K562 (cell line): Measurements from ENCODE around the gene ANXA10. TPM values are rescaled to one million over a fixed set of nuclear protein-coding genes. Genes with fewer than 3 reads are reported as not detected.

Experiments used
- ATAC-seq: fragments of 200-7000 bp; cut with Tn5 transposase; 3 replicates; pipeline ENCODE4 v1.9.1; 2020; ENCODE audit warnings: moderate library complexity
- BruUV-seq: library from RNA; stranded (reverse); fragments of 400-500 nt; replicated peaks from 2 replicates; lab custom pipeline; 2021; lab: Mats Ljungman, UMichigan
- CTCF ChIA-PET: fragments of 300-600 bp; formaldehyde crosslinking; extraction: SDS; loops from one replicate; lab custom pipeline; 2021; ENCODE audit warnings: low intra/inter-chr PET ratio; lab: Yijun Ruan, JAX
- POLR2A ChIA-PET: fragments of 300-600, 350-650 bp; sonication (Branson Sonifier 250); formaldehyde crosslinking; extraction: SDS; loops from one replicate; lab custom pipeline; 2021; ENCODE audit warnings: antibody characterized with exemption, inconsistent platforms; lab: Yijun Ruan, JAX
- DNase-seq, 4 experiments: peaks; one replicate each; pipeline versions ENCODE4 v3.0.0 to v3.0.0-alpha.2; 2011 to 2018; ENCODE audit warnings: low spot score in 3 of 4, mixed read lengths in 3 of 4; ENCODE audit errors: extremely low read depth in 1 of 4
- FAIRE-seq: peaks from 2 replicates; lab custom pipeline; 2011; peaks lifted over from hg19 to GRCh38; lab: Jason Lieb, UNC
- H2AFZ ChIP-seq: 2 replicates; pipeline ENCODE4 v1.6.0; 2011; ENCODE audit warnings: low read depth, low read length, control low read depth, inconsistent platforms
- H3K27ac ChIP-seq: fragments of 200-600 bp; 3 replicates; pipeline ENCODE4 v1.8.0; 2011; ENCODE audit warnings: low read depth, mild to moderate bottlenecking, control low read depth, inconsistent platforms, low read length, moderate library complexity, mixed read lengths; ENCODE audit errors: extremely low read depth
- H3K27me3 ChIP-seq, 2 experiments: fragments of 300-600 bp in 1 of 2; 2 replicates in 1 of 2; 3 replicates in 1 of 2; pipeline versions ENCODE4 v1.6.0 to v1.8.0; 2011; ENCODE audit warnings: inconsistent platforms in 2 of 2, low read length in 2 of 2, mild to moderate bottlenecking in 1 of 2, mixed read lengths in 1 of 2, moderate library complexity in 1 of 2; ENCODE audit not compliant: control insufficient read depth in 2 of 2, insufficient read depth in 2 of 2
- H3K36me3 ChIP-seq: fragments of 300-600 bp; 3 replicates; pipeline ENCODE4 v1.8.0; 2011; ENCODE audit warnings: mild to moderate bottlenecking, low read length, inconsistent platforms; ENCODE audit not compliant: control insufficient read depth, insufficient read depth
- H3K4me1 ChIP-seq, 2 experiments: fragments of 200-600 bp in 1 of 2; replicated peaks in 1 of 2; 2 replicates in 1 of 2; 3 replicates in 1 of 2; pipeline versions ENCODE4 v1.5.1 to v1.8.0; 2011; ENCODE audit warnings: inconsistent platforms in 2 of 2, low read length in 2 of 2, mild to moderate bottlenecking in 1 of 2, mixed read lengths in 1 of 2, moderate library complexity in 1 of 2; ENCODE audit not compliant: control insufficient read depth in 2 of 2, insufficient read depth in 2 of 2
- H3K4me2 ChIP-seq: 2 replicates; pipeline ENCODE4 v1.6.1; 2011; ENCODE audit warnings: low read length, control low read depth, inconsistent platforms, mixed read lengths; ENCODE audit not compliant: insufficient read depth
- H3K4me3 ChIP-seq: fragments of 200-600 bp; sonication (generic), shearing (Covaris generic); 2 replicates; pipeline ENCODE4 v1.5.1; 2016; ENCODE audit warnings: control low read depth, inconsistent platforms
- H3K79me2 ChIP-seq: fragments of 200-600 bp; 3 replicates; pipeline ENCODE4 v1.8.0; 2011; ENCODE audit warnings: low read length, inconsistent platforms; ENCODE audit not compliant: control insufficient read depth, insufficient read depth
- H3K9ac ChIP-seq, 2 experiments: 2 replicates each; pipeline versions ENCODE4 v1.6.0 to v1.6.1; 2011; ENCODE audit warnings: low read depth in 2 of 2, low read length in 2 of 2, control low read depth in 1 of 2, inconsistent platforms in 1 of 2, mild to moderate bottlenecking in 1 of 2, mixed read lengths in 1 of 2; ENCODE audit not compliant: insufficient read depth in 1 of 2
- H3K9me1 ChIP-seq: one replicate; pipeline ENCODE4 v1.6.0; 2011; ENCODE audit warnings: inconsistent platforms, mild to moderate bottlenecking, low read length, moderate library complexity; ENCODE audit not compliant: control insufficient read depth, insufficient read depth
- H3K9me3 ChIP-seq: replicated peaks from 2 replicates; pipeline ENCODE4 v1.5.1; 2011; ENCODE audit warnings: low read depth, low read length, inconsistent platforms; ENCODE audit not compliant: control insufficient read depth, insufficient read depth
- H4K20me1 ChIP-seq: replicated peaks from 2 replicates; pipeline ENCODE4 v1.6.1; 2011; ENCODE audit warnings: low read length, inconsistent platforms, mixed read lengths; ENCODE audit not compliant: control insufficient read depth, insufficient read depth
- CREB3L1 ChIP-seq: fragments of 450-650 bp; IDR thresholded peaks from 2 replicates; pipeline ENCODE4 v1.6.1; 2014; ENCODE audit warnings: low read depth, mild to moderate bottlenecking, moderate library complexity, borderline replicate concordance
- CSDE1 ChIP-seq, 2 experiments: fragments of 450-650 bp; IDR thresholded peaks; 2 replicates each; pipeline ENCODE4 v1.6.1; 2016; ENCODE audit warnings: mild to moderate bottlenecking in 1 of 2
- IFI16 ChIP-seq: fragments of 250-450 bp; sonication (Bioruptor Pico); IDR thresholded peaks from 2 replicates; pipeline ENCODE4 v2.1.2; 2022; ENCODE audit warnings: mild to moderate bottlenecking, inconsistent platforms
- NFRKB ChIP-seq: fragments of 450-650 bp; IDR thresholded peaks from 2 replicates; pipeline ENCODE4 v1.6.1; 2016; ENCODE audit warnings: low read depth
- PKNOX1 ChIP-seq: fragments of 450-650 bp; IDR thresholded peaks from 2 replicates; pipeline ENCODE4 v1.6.1; 2016
- PTBP1 ChIP-seq: fragments of 200-400 bp; formaldehyde crosslinking; IDR thresholded peaks from 2 replicates; pipeline ENCODE4 v1.6.1; 2017; ENCODE audit warnings: low read depth, low read length
- SIN3A ChIP-seq, 2 experiments: fragments of 150-350 bp in 1 of 2; IDR thresholded peaks; 2 replicates each; pipeline ENCODE4 v1.6.1; 2011 to 2016; ENCODE audit warnings: borderline replicate concordance in 2 of 2, low read depth in 2 of 2, low read length in 2 of 2, mild to moderate bottlenecking in 2 of 2, moderate library complexity in 2 of 2; ENCODE audit not compliant: control insufficient read depth in 1 of 2
- TCF15 ChIP-seq: fragments of 250-450 bp; sonication (Bioruptor Pico); IDR thresholded peaks from 2 replicates; pipeline ENCODE4 v1.8.0; 2022; ENCODE audit warnings: moderate library complexity, mild to moderate bottlenecking, inconsistent platforms
- TEAD2 ChIP-seq: fragments of 450-650 bp; IDR thresholded peaks from 2 replicates; pipeline ENCODE4 v1.6.1; 2016; ENCODE audit warnings: missing genetic modification characterization, control low read depth, missing compliant biosample characterization
- TEAD4 ChIP-seq, 2 experiments: sonication (generic) in 1 of 2; formaldehyde crosslinking in 1 of 2; IDR thresholded peaks; 2 replicates each; pipeline versions ENCODE4 v1.6.1 to v1.8.0; 2012 to 2022; ENCODE audit warnings: borderline replicate concordance in 1 of 2, inconsistent platforms in 1 of 2, low read length in 1 of 2, mild to moderate bottlenecking in 1 of 2, missing genetic modification reagents in 1 of 2
- ZNF197 ChIP-seq: fragments of 200-800 bp; sonication (Bioruptor generic); IDR thresholded peaks from 2 replicates; pipeline ENCODE4 v1.6.1; 2016; ENCODE audit warnings: low read depth, missing genetic modification characterization, missing compliant biosample characterization
- ZNF3 ChIP-seq: fragments of 250-450 bp; sonication (Bioruptor Pico); IDR thresholded peaks from 2 replicates; pipeline ENCODE4 v1.5.0; 2021; ENCODE audit warnings: mild to moderate bottlenecking, moderate library complexity
- ZNF507 ChIP-seq: conservative IDR thresholded peaks from 2 replicates; pipeline ENCODE4 v1.6.1; 2017; ENCODE audit warnings: missing genetic modification characterization, missing compliant biosample characterization
- ZNF511 ChIP-seq: sonication (generic); formaldehyde crosslinking; IDR thresholded peaks from 2 replicates; pipeline ENCODE4 v1.8.0; 2022; ENCODE audit warnings: mild to moderate bottlenecking, missing genetic modification reagents
- ZNF75A ChIP-seq: fragments of 450-650 bp; formaldehyde crosslinking; IDR thresholded peaks from 2 replicates; pipeline ENCODE4 v1.4.0; 2020; ENCODE audit warnings: mild to moderate bottlenecking
- ZSCAN29 ChIP-seq: fragments of 450-650 bp; IDR thresholded peaks from 2 replicates; pipeline ENCODE4 v1.6.1; 2017
- WGBS: fragments of 100-300 bp; shearing (Covaris generic); methylation state at CpG from one replicate; pipeline ENCODE4 v1.1.6; 2016; ENCODE audit warnings: low coverage, mixed read lengths; ENCODE audit not compliant: insufficient coverage; ENCODE audit errors: missing lambda C conversion rate; 5-methylcytosine and 5-hydroxymethylcytosine counted together
- in situ Hi-C: fragments of 300-500 bp; cut with MboI; formaldehyde crosslinking; loops from 4 replicates; pipeline ENCODE4 v1.15.0; 2018; ENCODE audit warnings: inconsistent platforms, mixed read lengths
- intact Hi-C: fragments of 100-400 bp; cut with micrococcal nuclease; formaldehyde crosslinking; loops from 2 replicates; pipeline ENCODE4 v1.14.2; 2022
- polyA plus RNA-seq, 8 experiments: library from polyadenylated mRNA; depleted of rRNA in 4 of 8; stranded (reverse) in 5 of 8; unstranded in 3 of 8; fragments of >200 nt; fragmentation: Nextera tagmentation in 2 of 8; fragmentation: Illumina TruSeq in 1 of 8; extraction: Ambion mirVana in 2 of 8; extraction: Trizol in 1 of 8; gene quantifications; 2 replicates each; pipeline versions ENCODE4 v1.2.1 to v1.2.3, GENCODE V29; 2011 to 2014; ENCODE audit warnings: inconsistent platforms in 1 of 8, missing spikeins in 1 of 8
- total RNA-seq, 7 experiments: library from RNA; depleted of rRNA in 6 of 7; stranded (reverse); fragments of >200 nt in 6 of 7; fragmentation: Illumina TruSeq in 2 of 7; extraction: Trizol in 2 of 7; gene quantifications; 2 replicates each; pipeline versions ENCODE4 v1.2.1 to v1.2.3, GENCODE V29; 2011 to 2021; ENCODE audit warnings: low replicate concordance in 1 of 7

The ANXA10 gene
- total and polyA plus RNA-seq, 9 of the 15 experiments (the other 6 are each of a cell fraction or from before 2014, with no cell fraction given), result not detected

- CTCF ChIA-PET, result no interaction called here
- no peak for ATAC-seq
- Histone ChIP-seq H3K9me1 (no peaks in the 10 kb centered on the region), H2AFZ (no peak overlapping the region), H3K27ac (no peak overlapping the region), H3K4me1 (no peaks in the 10 kb centered on the region), H3K27me3 (no peaks in the 10 kb centered on the region), H3K79me2 (no peaks in the 10 kb centered on the region), H3K9ac (no peak overlapping the region), H3K9me3 (no peaks in the 10 kb centered on the region), H3K4me2 (no peak overlapping the region), H3K36me3 (no peaks in the 10 kb centered on the region), H4K20me1 (no peaks in the 10 kb centered on the region), H3K4me3 (no peak overlapping the region)
- no TSS peak for BruUV-seq
- POLR2A ChIA-PET, result no interaction called here
- WGBS, result 0% methylated on average over 2 of the region's 2 CpGs
- in situ Hi-C loops, result no loop called here
- FAIRE-seq, result no peak
- intact Hi-C loops, result no loop called here
- no peak for DNase-seq
- no peak for TF ChIP-seq PKNOX1
- no peak for TF ChIP-seq PTBP1
- TF ChIP-seq ZNF197 (CRISPR knock-in tag), result no peak
- TF ChIP-seq SIN3A (IDR thresholded peaks at IDR 0.05; ENCODE audit: borderline replicate concordance in 2 of 2, control insufficient read depth in 1 of 2, low read depth in 2 of 2, low read length in 2 of 2), result no peak
- TF ChIP-seq IFI16, result no peak
- no peak for TF ChIP-seq TEAD4 (IDR thresholded peaks at IDR 0.05; ENCODE audit: low read length)
- TF ChIP-seq TEAD4 (CRISPR knock-in tag; IDR thresholded peaks at IDR 0.05; ENCODE audit: borderline replicate concordance), result no peak
- no peak for TF ChIP-seq CSDE1 (IDR thresholded peaks at IDR 0.05)
- TF ChIP-seq ZSCAN29, result no peak
- TF ChIP-seq NFRKB, result no peak
- TF ChIP-seq CREB3L1, result no peak
- no peak for TF ChIP-seq ZNF75A
- no peak for TF ChIP-seq TCF15 (CRISPR knock-in tag)
- no peak for TF ChIP-seq ZNF3 (CRISPR knock-in tag)
- no peak for TF ChIP-seq TEAD2 (tag)
- TF ChIP-seq ZNF507, result no peak
- no peak for TF ChIP-seq ZNF511 (CRISPR knock-in tag)
Measured at GRCh38 chr4:168095776-168096406, 3.6 kb downstream of the ANXA10 start.
